Testis (tissue), 2 donors: ENCODE results near the gene SLX4IP.

ENCODE experiments used
- CTCF ChIP-seq, 3 experiments: fragments of 450-650 bp in 2 of 3; fragments of 200-600 bp in 1 of 3; sonication (generic) in 1 of 3; IDR thresholded peaks; one replicate each; pipeline ENCODE4 v1.5.1; 2016 to 2019; ENCODE audit warnings: antibody characterized with exemption in 3 of 3, mild to moderate bottlenecking in 2 of 3, moderate library complexity in 1 of 3
- POLR2A ChIP-seq: fragments of 450-650 bp; IDR thresholded peaks from one replicate; pipeline ENCODE4 v1.6.1; 2017; ENCODE audit warnings: antibody characterized with exemption, mild to moderate bottlenecking, moderate library complexity

- TF ChIP-seq CTCF (IDR thresholded peaks at IDR 0.05) (no peak), POLR2A (no peak)
These were observed 95.8 kb downstream of the SLX4IP start for GRCh38 chr20:10530883-10531282.
